ENCODE data around the gene PPIL1.

GRCh38 chr6:36920546-36920945 is 45.9 kb upstream of the PPIL1 start:
- TF ChIP-seq POLR2AphosphoS5 (IDR thresholded peaks at IDR 0.05) (no peak), POLR2A (IDR thresholded peaks at IDR 0.05) (no peak)
